ENCODE measurements around the gene NANOS3.

GRCh38 chr19:13864667-13865570 is 12.0 kb upstream of the NANOS3 start:
- no peak for TF ChIP-seq POLR2A (IDR thresholded peaks at IDR 0.05)
- no peak for TF ChIP-seq CTCF (IDR thresholded peaks at IDR 0.05)
- TF ChIP-seq EP300 (IDR thresholded peaks at IDR 0.05; ENCODE audit: low read depth), result no peak
- no peak for TF ChIP-seq POLR2AphosphoS5 (IDR thresholded peaks at IDR 0.05)

All from transverse colon (tissue), 4 donors.